DMS79 treated with DMSO at 0.1 percent for 48 hours (cell line): ENCODE measurements around the gene UBXN1.

ENCODE experiments used
- DNase-seq: peaks from one replicate; lab custom pipeline; 2025; lab: John Stamatoyannopoulos, UW

Gene UBXN1

GRCh38 chr11:62678770-62679696 lies at the start of gene UBXN1:
TSS of gene UBXN1 (minus strand) at chr11:62679073. CDS start at chr11:62678923, 150 bp downstream.
- DNase-seq, result peak; percentile 84

- DNase-seq, result peak; percentile 82
Measured at GRCh38 chr11:62728171-62728988, 49.5 kb upstream of the UBXN1 start, which contains the start of gene TTC9C. TSS of gene TTC9C (plus strand) at chr11:62728486. CDS start at chr11:62728849, 363 bp downstream.

- peak; percentile 98 for DNase-seq
Measured at GRCh38 chr11:62727872-62728170, 48.9 kb upstream of the UBXN1 start.

GRCh38 chr11:62727165-62727871 lies 48.4 kb upstream of the UBXN1 start, which contains the start of gene HNRNPUL2:
TSS of gene HNRNPUL2 (minus strand) at chr11:62727457. CDS start at chr11:62727156, 301 bp downstream.
- DNase-seq, result peak; percentile 98

- no peak for DNase-seq
Measured at GRCh38 chr11:62726915-62727164, 48.0 kb upstream of the UBXN1 start.

GRCh38 chr11:62726156-62726914 lies 47.5 kb upstream of the UBXN1 start:
- DNase-seq, result no peak

GRCh38 chr11:62725646-62726045 lies 46.8 kb upstream of the UBXN1 start:
- DNase-seq, result no peak

- DNase-seq, result no peak
Measured at GRCh38 chr11:62724171-62724570, 45.3 kb upstream of the UBXN1 start.

- no peak for DNase-seq
Measured at GRCh38 chr11:62721994-62722393, 43.1 kb upstream of the UBXN1 start.

GRCh38 chr11:62719302-62719978 lies 40.6 kb upstream of the UBXN1 start:
- no peak for DNase-seq

- no peak for DNase-seq
Measured at GRCh38 chr11:62716816-62717215, 37.9 kb upstream of the UBXN1 start.

- DNase-seq, result no peak
Measured at GRCh38 chr11:62716206-62716605, 37.3 kb upstream of the UBXN1 start.

GRCh38 chr11:62715150-62716130 lies 36.6 kb upstream of the UBXN1 start:
- DNase-seq, result no peak

- DNase-seq, result no peak
Measured at GRCh38 chr11:62713343-62713742, 34.5 kb upstream of the UBXN1 start.

- no peak for DNase-seq
Measured at GRCh38 chr11:62712861-62713260, 34.0 kb upstream of the UBXN1 start.

GRCh38 chr11:62712276-62712812 lies 33.5 kb upstream of the UBXN1 start:
- no peak for DNase-seq

- DNase-seq, result no peak
Measured at GRCh38 chr11:62710001-62710345, 31.1 kb upstream of the UBXN1 start.

GRCh38 chr11:62709247-62710000 lies 30.6 kb upstream of the UBXN1 start:
- peak; percentile 99 for DNase-seq

- DNase-seq, result peak; percentile 73
Measured at GRCh38 chr11:62708793-62709192, 29.9 kb upstream of the UBXN1 start.
